Hepatocyte (in vitro differentiated cells): Measurements from ENCODE around the gene VPS50. TPM values are rescaled to one million over a fixed set of nuclear protein-coding genes. Genes with fewer than 3 reads are reported as not detected.

Source experiments
- DNase-seq: peaks from one replicate; pipeline ENCODE4 v3.0.0-alpha.2; 2016; ENCODE audit warnings: low spot score
- H2AFZ ChIP-seq: fragments of 200-600 bp; sonication (generic); 2 replicates; pipeline ENCODE4 v1.6.0; 2016; ENCODE audit warnings: antibody characterized with exemption, mild to moderate bottlenecking
- H3K27ac ChIP-seq: fragments of 200-600 bp; sonication (generic); 2 replicates; pipeline ENCODE4 v1.5.1; 2016; ENCODE audit warnings: mild to moderate bottlenecking
- H3K27me3 ChIP-seq: fragments of 200-600 bp; sonication (generic); 2 replicates; pipeline ENCODE4 v1.6.1; 2016
- H3K36me3 ChIP-seq: fragments of 200-600 bp; sonication (generic); replicated peaks from 2 replicates; pipeline ENCODE4 v1.5.1; 2016; ENCODE audit warnings: low read depth; ENCODE audit not compliant: insufficient read depth
- H3K4me1 ChIP-seq: fragments of 200-600 bp; sonication (generic); 2 replicates; pipeline ENCODE4 v1.5.1; 2016; ENCODE audit warnings: mild to moderate bottlenecking, moderate library complexity; ENCODE audit not compliant: insufficient read depth
- H3K4me2 ChIP-seq: fragments of 200-600 bp; sonication (generic); 2 replicates; pipeline ENCODE4 v1.6.0; 2016
- H3K4me3 ChIP-seq: fragments of 200-600 bp; sonication (generic); 2 replicates; pipeline ENCODE4 v1.5.1; 2016; ENCODE audit warnings: mild to moderate bottlenecking
- H3K79me2 ChIP-seq: fragments of 200-600 bp; sonication (generic); 2 replicates; pipeline ENCODE4 v1.6.0; 2017; ENCODE audit warnings: mild to moderate bottlenecking
- H3K9me2 ChIP-seq: fragments of 200-600 bp; sonication (generic); replicated peaks from 2 replicates; pipeline ENCODE4 v1.6.0; 2017; ENCODE audit warnings: mild to moderate bottlenecking; ENCODE audit not compliant: insufficient read depth
- H3K9me3 ChIP-seq: fragments of 200-600 bp; sonication (generic); 2 replicates; pipeline ENCODE4 v1.5.1; 2016; ENCODE audit warnings: low read depth, mild to moderate bottlenecking
- H4K20me1 ChIP-seq: fragments of 200-600 bp; sonication (generic); 2 replicates; pipeline ENCODE4 v1.6.0; 2016; ENCODE audit warnings: mild to moderate bottlenecking; ENCODE audit not compliant: insufficient read depth, poor library complexity, severe bottlenecking
- CTCF ChIP-seq: fragments of 200-600 bp; sonication (generic); IDR thresholded peaks from 2 replicates; pipeline ENCODE4 v1.5.1; 2016; ENCODE audit warnings: antibody characterized with exemption, mild to moderate bottlenecking; ENCODE audit not compliant: poor library complexity
- EZH2 ChIP-seq: fragments of 200-600 bp; sonication (generic); IDR thresholded peaks from 2 replicates; pipeline ENCODE4 v1.6.1; 2016; ENCODE audit warnings: antibody characterized with exemption, mild to moderate bottlenecking, borderline replicate concordance
- EZH2phosphoT487 ChIP-seq: fragments of 200-600 bp; sonication (generic); IDR thresholded peaks from one replicate; pipeline ENCODE4 v1.6.1; 2018; ENCODE audit warnings: antibody characterized with exemption, mild to moderate bottlenecking, low read depth, moderate library complexity; ENCODE audit not compliant: unreplicated experiment, severe bottlenecking
- WGBS: methylation state at CpG from one replicate; pipeline ENCODE4 v1.1.6; 2016; ENCODE audit warnings: low lambda C conversion rate; ENCODE audit errors: missing lambda C conversion rate; 5-methylcytosine and 5-hydroxymethylcytosine counted together
- polyA plus RNA-seq: library from polyadenylated mRNA; unstranded; fragments of >200 nt; fragmentation: Nextera tagmentation; extraction: Ambion mirVana; gene quantifications from 2 replicates; pipeline ENCODE4 v1.2.1, GENCODE V29; 2016
- total RNA-seq: library from RNA; depleted of rRNA; stranded (reverse); fragments of >200 nt; gene quantifications from 2 replicates; pipeline ENCODE4 v1.2.3, GENCODE V29; 2014

VPS50 gene
- total and polyA plus RNA-seq, 2 experiments from 2014 or later: 10.5 to 32.5 TPM

GRCh38 chr7:93242106-93242505 lies 9.9 kb downstream of the VPS50 start:
- no peak for DNase-seq
- Histone ChIP-seq H3K79me2 (peaks cover 29% of the 10 kb centered on the region), H3K4me3 (no peak overlapping the region), H3K36me3 (no peaks in the 10 kb centered on the region), H2AFZ (no peak overlapping the region), H3K27ac (no peak overlapping the region), H4K20me1 (no peaks in the 10 kb centered on the region), H3K27me3 (no peaks in the 10 kb centered on the region), H3K4me2 (no peak overlapping the region), H3K9me2 (no peaks in the 10 kb centered on the region), H3K9me3 (no peaks in the 10 kb centered on the region), H3K4me1 (no peaks in the 10 kb centered on the region)
- 98% methylated on average over 3 of the region's 3 CpGs for WGBS
- TF ChIP-seq EZH2phosphoT487 (no peak), CTCF (no peak), EZH2 (no peak)

- Histone ChIP-seq H3K36me3 (no peaks in the 10 kb centered on the region), H3K4me1 (no peaks in the 10 kb centered on the region), H3K27ac (no peak overlapping the region), H3K9me3 (no peaks in the 10 kb centered on the region), H3K27me3 (no peaks in the 10 kb centered on the region), H3K4me2 (peak overlapping the region; percentile 58), H3K4me3 (no peak overlapping the region), H2AFZ (no peak overlapping the region), H3K9me2 (no peaks in the 10 kb centered on the region), H3K79me2 (no peaks in the 10 kb centered on the region), H4K20me1 (peaks cover 6% of the 10 kb centered on the region)
- 44% methylated on average over 9 of the region's 9 CpGs for WGBS
- peak; percentile 18 for DNase-seq
- no peak for TF ChIP-seq EZH2
- peak; percentile 79 for TF ChIP-seq CTCF
Observed at GRCh38 chr7:93245525-93246432, 13.6 kb downstream of the VPS50 start.

GRCh38 chr7:93249491-93250148 lies 17.5 kb downstream of the VPS50 start:
- no peak overlapping the region for H3K4me3 ChIP-seq
- no peak overlapping the region for H3K4me2 ChIP-seq
- WGBS: 45% methylated on average over 5 of the region's 5 CpGs
- H3K79me2 ChIP-seq: peaks cover 2% of the 10 kb centered on the region
- H3K27me3 ChIP-seq: no peaks in the 10 kb centered on the region
- no peak overlapping the region for H2AFZ ChIP-seq
- no peaks in the 10 kb centered on the region for H3K9me2 ChIP-seq
- no peaks in the 10 kb centered on the region for H3K4me1 ChIP-seq
- TF ChIP-seq CTCF (no peak), EZH2phosphoT487 (no peak), EZH2 (no peak)
- no peaks in the 10 kb centered on the region for H3K9me3 ChIP-seq
- peaks cover 6% of the 10 kb centered on the region for H4K20me1 ChIP-seq
- H3K36me3 ChIP-seq: no peaks in the 10 kb centered on the region
- peak; percentile 57 for DNase-seq
- no peak overlapping the region for H3K27ac ChIP-seq
